PC-3 (cell line): ENCODE data around the gene PRRX1.

ENCODE experiments used
- CTCF ChIP-seq: fragments of 300-600 bp; sonication (generic); conservative IDR thresholded peaks from 2 replicates; pipeline ENCODE4 v1.5.1; 2017; ENCODE audit warnings: antibody characterized with exemption, low read depth, mild to moderate bottlenecking, low read length
- EZH2 ChIP-seq: fragments of 300-600 bp; sonication (generic); IDR thresholded peaks from one replicate; pipeline ENCODE4 v1.6.1; 2017; ENCODE audit warnings: antibody characterized with exemption, mild to moderate bottlenecking, low read length; ENCODE audit not compliant: unreplicated experiment
- EZH2phosphoT487 ChIP-seq: fragments of 300-600 bp; sonication (generic); IDR thresholded peaks from 2 replicates; pipeline ENCODE4 v1.6.1; 2018; ENCODE audit warnings: mild to moderate bottlenecking, antibody characterized with exemption, low read length, borderline replicate concordance

- no peak for TF ChIP-seq CTCF
- no peak for TF ChIP-seq EZH2
- TF ChIP-seq EZH2phosphoT487: no peak
Observed at GRCh38 chr1:170730014-170730413, 66.1 kb downstream of the PRRX1 start.
